ENCODE data around the gene PTPRT.

Gene PTPRT

DNA sequence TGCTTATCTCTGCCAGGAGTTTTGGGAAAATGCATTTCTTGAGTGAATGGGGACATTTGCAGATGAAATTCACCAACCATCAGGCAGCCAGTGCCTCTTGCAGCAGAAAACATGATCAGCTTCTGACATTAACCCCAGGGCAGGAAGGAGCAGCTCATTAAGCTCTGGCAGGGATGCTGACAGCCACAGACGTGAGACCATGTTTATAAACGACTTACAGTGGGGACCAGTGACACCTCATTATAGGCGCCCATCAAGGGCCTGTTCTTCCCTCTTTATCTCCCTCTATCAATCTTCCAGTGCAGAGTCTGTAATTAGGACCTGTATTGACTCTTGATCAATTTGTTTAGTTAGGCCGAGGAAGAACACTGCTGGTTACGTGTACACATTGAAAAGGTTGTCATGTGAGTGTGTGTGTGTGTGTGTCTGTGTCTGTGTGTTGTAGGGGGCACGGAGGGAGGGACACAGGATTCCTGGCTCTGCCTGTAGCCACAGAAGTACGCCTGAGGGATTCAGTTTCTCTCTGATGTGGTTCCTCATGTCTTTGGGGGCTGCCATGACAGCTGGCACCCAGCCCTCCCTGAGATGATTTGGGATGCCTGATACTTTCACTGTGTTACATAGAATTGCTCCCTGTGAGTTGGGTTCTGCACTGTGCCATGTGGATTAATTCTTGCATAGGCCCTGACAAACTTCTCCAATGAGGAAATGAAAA lies 1143.2 kb downstream of the PTPRT start:
- no peak overlapping the region for H3K4me3 ChIP-seq
- TF ChIP-seq, protein P1, sequence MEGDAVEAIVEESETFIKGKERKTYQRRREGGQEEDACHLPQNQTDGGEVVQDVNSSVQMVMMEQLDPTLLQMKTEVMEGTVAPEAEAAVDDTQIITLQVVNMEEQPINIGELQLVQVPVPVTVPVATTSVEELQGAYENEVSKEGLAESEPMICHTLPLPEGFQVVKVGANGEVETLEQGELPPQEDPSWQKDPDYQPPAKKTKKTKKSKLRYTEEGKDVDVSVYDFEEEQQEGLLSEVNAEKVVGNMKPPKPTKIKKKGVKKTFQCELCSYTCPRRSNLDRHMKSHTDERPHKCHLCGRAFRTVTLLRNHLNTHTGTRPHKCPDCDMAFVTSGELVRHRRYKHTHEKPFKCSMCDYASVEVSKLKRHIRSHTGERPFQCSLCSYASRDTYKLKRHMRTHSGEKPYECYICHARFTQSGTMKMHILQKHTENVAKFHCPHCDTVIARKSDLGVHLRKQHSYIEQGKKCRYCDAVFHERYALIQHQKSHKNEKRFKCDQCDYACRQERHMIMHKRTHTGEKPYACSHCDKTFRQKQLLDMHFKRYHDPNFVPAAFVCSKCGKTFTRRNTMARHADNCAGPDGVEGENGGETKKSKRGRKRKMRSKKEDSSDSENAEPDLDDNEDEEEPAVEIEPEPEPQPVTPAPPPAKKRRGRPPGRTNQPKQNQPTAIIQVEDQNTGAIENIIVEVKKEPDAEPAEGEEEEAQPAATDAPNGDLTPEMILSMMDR (IDR thresholded peaks at IDR 0.05) = no peak
- DNase-seq (ENCODE audit: low spot score) = no peak
- no peak overlapping the region for H3K27ac ChIP-seq

- TF ChIP-seq, protein P1 (IDR thresholded peaks at IDR 0.05) = no peak
- no peak for DNase-seq (ENCODE audit: low spot score)
- H3K4me3 ChIP-seq = no peak overlapping the region
- H3K27ac ChIP-seq = no peak overlapping the region
Observed at GRCh38 chr20:42043921-42044320, 1145.8 kb downstream of the PTPRT start.

DNA sequence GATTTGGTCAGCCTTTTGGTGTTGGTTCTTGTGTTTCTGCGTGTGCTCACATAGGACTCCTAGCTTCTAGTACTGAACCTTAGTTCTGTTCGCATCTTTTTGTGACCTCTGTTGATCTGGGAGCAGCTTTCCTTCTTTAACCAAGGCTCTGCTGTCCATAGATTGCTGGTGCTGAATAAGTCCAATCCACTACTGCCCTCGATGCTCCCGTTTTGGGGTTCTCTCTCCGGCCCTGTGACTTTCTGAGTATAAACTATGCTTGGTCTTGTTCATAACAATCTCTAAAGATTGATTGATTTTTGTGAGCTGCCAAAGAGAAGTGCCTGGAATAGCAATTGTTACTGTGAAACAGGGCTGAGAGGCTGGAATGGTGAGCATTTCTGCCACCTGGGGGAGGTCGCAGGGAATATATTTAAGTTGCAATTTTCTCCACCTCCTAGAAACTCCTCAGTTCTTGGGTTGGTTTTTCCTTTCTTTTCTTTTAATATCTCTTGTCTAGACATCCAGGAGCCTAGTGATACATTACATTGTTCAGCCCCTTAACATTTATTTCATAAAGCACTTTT lies 1148.6 kb downstream of the PTPRT start:
- DNase-seq (ENCODE audit: low spot score) = no peak
- Histone ChIP-seq H3K27ac (no peak overlapping the region), H3K4me3 (no peak overlapping the region)
- TF ChIP-seq, protein P1 (IDR thresholded peaks at IDR 0.05) = no peak

- H3K4me3 ChIP-seq = no peak overlapping the region
- DNase-seq (ENCODE audit: low spot score) = no peak
- H3K27ac ChIP-seq = no peak overlapping the region
- TF ChIP-seq, protein P1 (IDR thresholded peaks at IDR 0.05) = no peak
Observed at GRCh38 chr20:42027746-42028268, 1161.9 kb downstream of the PTPRT start.

DNA sequence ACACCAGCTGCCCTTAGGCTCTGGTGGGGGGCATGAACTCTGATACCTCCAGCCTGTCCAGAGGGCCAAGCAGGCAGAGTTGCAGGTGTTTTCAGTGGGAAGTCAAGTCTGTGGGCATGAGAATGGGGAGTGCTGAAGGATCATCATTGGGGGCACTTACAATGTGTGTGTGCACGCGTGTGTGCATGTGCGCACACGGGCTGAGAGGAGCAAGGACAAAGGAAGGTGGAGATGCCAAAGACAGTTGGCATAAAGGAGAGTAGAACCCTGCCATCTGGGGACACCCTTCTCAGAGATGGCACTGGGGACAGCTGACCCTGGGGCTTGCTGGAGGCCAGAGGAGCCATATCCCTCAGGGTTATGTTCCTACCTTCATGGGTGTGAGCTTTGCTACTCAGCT lies 1163.1 kb downstream of the PTPRT start:
- Histone ChIP-seq H3K4me3 (no peak overlapping the region), H3K27ac (no peak overlapping the region)
- no peak for DNase-seq (ENCODE audit: low spot score)
- TF ChIP-seq, protein P1 (IDR thresholded peaks at IDR 0.05) = no peak

DNA sequence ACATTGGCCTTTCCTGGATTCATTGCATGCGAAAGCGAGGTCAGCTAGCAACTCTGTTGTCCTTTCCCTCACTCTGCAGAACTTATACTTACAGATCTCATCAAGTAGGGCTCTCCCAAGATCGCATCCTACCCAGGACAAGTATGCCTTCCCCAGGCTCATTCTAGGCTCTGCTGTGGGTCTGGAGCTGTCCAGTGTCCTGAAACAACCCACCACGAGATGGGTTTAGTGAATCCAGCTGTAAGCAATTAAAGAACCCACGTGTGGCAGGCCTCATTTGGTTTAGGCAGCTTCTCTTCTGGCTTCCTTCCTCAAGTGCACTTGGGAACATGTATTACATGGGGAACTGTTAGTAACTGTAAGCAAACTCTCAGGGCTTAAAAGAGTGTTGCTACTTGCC lies 1165.1 kb downstream of the PTPRT start:
- TF ChIP-seq, protein P1 (IDR thresholded peaks at IDR 0.05) = no peak
- DNase-seq (ENCODE audit: low spot score) = no peak
- Histone ChIP-seq H3K4me3 (no peak overlapping the region), H3K27ac (no peak overlapping the region)
